A549 (cell line): ENCODE measurements around the gene ALDH3B2.

Experiments used
- CTCF ChIP-seq: fragments of >200 bp; sonication (Bioruptor Twin); formaldehyde crosslinking; IDR thresholded peaks from 3 replicates; pipeline ENCODE4 v1.5.1; 2016
- EHMT2 ChIP-seq: fragments of 200-600 bp; sonication (generic); IDR thresholded peaks from 2 replicates; pipeline ENCODE4 v1.6.1; 2016; ENCODE audit warnings: antibody characterized with exemption, low read depth, mild to moderate bottlenecking, moderate library complexity
- EP300 ChIP-seq, 2 experiments: fragments of >200 bp; sonication (Bioruptor Twin); formaldehyde crosslinking; IDR thresholded peaks; 2 replicates in 1 of 2; 3 replicates in 1 of 2; pipeline ENCODE4 v1.6.1; 2016 to 2017
- MAX ChIP-seq: IDR thresholded peaks from 2 replicates; pipeline ENCODE4 v1.6.1; 2012
- NR3C1 ChIP-seq: fragments of >200 bp; sonication (Bioruptor Twin); formaldehyde crosslinking; IDR thresholded peaks from 3 replicates; pipeline ENCODE4 v1.6.1; 2017
- POLR2A ChIP-seq: IDR thresholded peaks from 2 replicates; pipeline ENCODE4 v1.6.1; 2012; ENCODE audit warnings: mild to moderate bottlenecking, low read length
- RAD21 ChIP-seq, 2 experiments: fragments of >200 bp in 1 of 2; sonication (Bioruptor Twin) in 1 of 2; formaldehyde crosslinking in 1 of 2; IDR thresholded peaks in 1 of 2; conservative IDR thresholded peaks in 1 of 2; 2 replicates in 1 of 2; 3 replicates in 1 of 2; pipeline ENCODE4 v1.6.1; 2012 to 2018; ENCODE audit warnings: inconsistent platforms in 1 of 2
- RFX5 ChIP-seq: fragments of 450-650 bp; IDR thresholded peaks from 2 replicates; pipeline ENCODE4 v1.7.1; 2014; ENCODE audit warnings: antibody characterized with exemption, mild to moderate bottlenecking, moderate library complexity
- USF2 ChIP-seq: fragments of 450-650 bp; IDR thresholded peaks from 2 replicates; pipeline ENCODE4 v1.6.1; 2014; ENCODE audit warnings: antibody characterized with exemption

- no peak for TF ChIP-seq CTCF
- no peak for TF ChIP-seq EP300 (IDR thresholded peaks at IDR 0.05)
- no peak for TF ChIP-seq MAX
- no peak for TF ChIP-seq EHMT2
- TF ChIP-seq RFX5, result no peak
- no peak for TF ChIP-seq RAD21 (conservative IDR thresholded peaks at IDR 0.05 in 1 of 2, IDR thresholded peaks at IDR 0.05 in 1 of 2)
- TF ChIP-seq USF2, result no peak
- no peak for TF ChIP-seq POLR2A
- no peak for TF ChIP-seq NR3C1
Observed at GRCh38 chr11:67664213-67664585, 10.2 kb downstream of the ALDH3B2 start.
